ENCODE results near the gene COL4A6. TPM values are rescaled to one million over a fixed set of nuclear protein-coding genes. Genes with fewer than 3 reads are reported as not detected.

COL4A6 gene
- total RNA-seq, 1 experiment from 2014 or later, result 2.4 TPM

GRCh38 chrX:108312957-108313356, 125.3 kb downstream of the COL4A6 start:
- ChIA-PET RAD21 (ENCODE audit: low non-redundant PET in 1 of 2, low total read pairs in 2 of 2, uncharacterized antibody in 2 of 2, unreplicated experiment in 2 of 2) (no interaction called here), CTCF (no interaction called here), POLR2A (no interaction called here)
- peak overlapping the region; percentile 49 for H3K4me2 ChIP-seq (ENCODE audit: low read length)
- no peaks in the 10 kb centered on the region for H3K36me3 ChIP-seq (ENCODE audit: control insufficient read depth in 1 of 2, insufficient read depth in 2 of 2, low read length in 2 of 2)
- intact Hi-C loops (cut with micrococcal nuclease), result no loop called here
- H3K27ac ChIP-seq (ENCODE audit: low read depth, low read length), result peak overlapping the region; percentile 22; the same call in 1 of the 2 replicates
- H4K20me1 ChIP-seq (ENCODE audit: insufficient read depth), result no peaks in the 10 kb centered on the region
- no TSS peak for BruUV-seq (replicated peaks)
- no peaks in the 10 kb centered on the region for H3K9me2 ChIP-seq (ENCODE audit: insufficient read depth)
- ATAC-seq (peak; percentile 93), DNase-seq (ENCODE audit: low read depth, low spot score) (peak; percentile 55)
- H3K9me3 ChIP-seq (ENCODE audit: control insufficient read depth in 1 of 2, insufficient read depth in 1 of 2, low read depth in 1 of 2, low read length in 2 of 2), result no peaks in the 10 kb centered on the region
- peak; percentile 55; the same call in 1 of the 2 replicates for TF ChIP-seq CBX3 (IDR thresholded peaks at IDR 0.05; ENCODE audit: low read depth)
- no peak for TF ChIP-seq YY1 (IDR thresholded peaks at IDR 0.05; ENCODE audit: extremely low read depth, insufficient replicate concordance, low read depth, low read length)
- TF ChIP-seq CTCF (IDR thresholded peaks at IDR 0.05 in 2 of 3, conservative IDR thresholded peaks at IDR 0.05 in 1 of 3; ENCODE audit: borderline replicate concordance in 1 of 3, insufficient read depth in 1 of 3, low read depth in 2 of 3, low read length in 2 of 3), result no peak
- no peak for TF ChIP-seq POLR2AphosphoS5 (IDR thresholded peaks at IDR 0.05; ENCODE audit: low read depth, low read length)
- no peak for TF ChIP-seq POLR2A (IDR thresholded peaks at IDR 0.05; ENCODE audit: borderline replicate concordance, extremely low read depth, insufficient read depth, insufficient read length)
- peak; percentile 26; the same call in 1 of the 2 replicates for TF ChIP-seq MAX (IDR thresholded peaks at IDR 0.05)
- TF ChIP-seq ATF3 (IDR thresholded peaks at IDR 0.05), result no peak
- TF ChIP-seq ELF1 (IDR thresholded peaks at IDR 0.05; ENCODE audit: borderline replicate concordance, low read depth), result no peak
- TF ChIP-seq CEBPB (IDR thresholded peaks at IDR 0.05; ENCODE audit: low read depth), result no peak
- no peak for TF ChIP-seq REST (IDR thresholded peaks at IDR 0.05; ENCODE audit: low read depth)
- no peak for TF ChIP-seq SRF (IDR thresholded peaks at IDR 0.05; ENCODE audit: low read depth)
- no peak for TF ChIP-seq EGR1 (IDR thresholded peaks at IDR 0.05; ENCODE audit: low read depth)
- no peak for TF ChIP-seq EZH2 (IDR thresholded peaks at IDR 0.05)
- TF ChIP-seq EZH2phosphoT487 (IDR thresholded peaks at IDR 0.05; ENCODE audit: borderline replicate concordance), result no peak
- no peak for TF ChIP-seq JUND (IDR thresholded peaks at IDR 0.05)
- no peak for TF ChIP-seq ZFX (IDR thresholded peaks at IDR 0.05)
- TF ChIP-seq RAD21 (IDR thresholded peaks at IDR 0.05; ENCODE audit: low read depth), result no peak
- TF ChIP-seq SP1 (IDR thresholded peaks at IDR 0.05; ENCODE audit: low read depth), result peak; percentile 39; the same call in 1 of the 2 replicates
- TF ChIP-seq TCF7L2 (IDR thresholded peaks at IDR 0.05; ENCODE audit: borderline replicate concordance, extremely low read depth, insufficient read depth, insufficient read length), result no peak
- H3K9ac ChIP-seq (ENCODE audit: low read length), result peak overlapping the region; percentile 36; the same call in 1 of the 2 replicates
- H3K27me3 ChIP-seq (ENCODE audit: insufficient read depth, low read length), result no peaks in the 10 kb centered on the region
- no peak overlapping the region for H3K4me3 ChIP-seq (replicated peaks in 1 of 2; ENCODE audit: low read depth in 1 of 2, low read length in 2 of 2)
- no peak overlapping the region for H2AFZ ChIP-seq (ENCODE audit: low read depth, low read length, poor library complexity, severe bottlenecking)
- H3K4me1 ChIP-seq (ENCODE audit: control insufficient read depth in 1 of 2, insufficient read depth in 2 of 2, low read length in 2 of 2), result peaks cover 14 to 59% of the 10 kb centered on the region in 2 experiments
- H3K79me2 ChIP-seq (ENCODE audit: insufficient read depth, low read length), result no peaks in the 10 kb centered on the region
